Breast epithelium (tissue), 3 donors: Measurements from ENCODE around the gene PARD6A.

Experiments used
- POLR2A ChIP-seq: fragments of 450-650 bp; IDR thresholded peaks from one replicate; pipeline ENCODE4 v1.6.1; 2016; ENCODE audit warnings: antibody characterized with exemption, mild to moderate bottlenecking, moderate library complexity
- POLR2AphosphoS5 ChIP-seq, 3 donors: sonication (generic); formaldehyde crosslinking; IDR thresholded peaks; one replicate each; pipeline ENCODE4 v1.6.1; 2017; ENCODE audit warnings: antibody characterized with exemption in 3 of 3
- TF ChIP-seq, protein P1 (sequence below), 3 donors: fragments of 450-650 bp; IDR thresholded peaks; one replicate each; pipeline ENCODE4 v1.5.1; 2016 to 2017; ENCODE audit warnings: antibody characterized with exemption in 3 of 3, mild to moderate bottlenecking in 3 of 3, moderate library complexity in 3 of 3

DNA sequence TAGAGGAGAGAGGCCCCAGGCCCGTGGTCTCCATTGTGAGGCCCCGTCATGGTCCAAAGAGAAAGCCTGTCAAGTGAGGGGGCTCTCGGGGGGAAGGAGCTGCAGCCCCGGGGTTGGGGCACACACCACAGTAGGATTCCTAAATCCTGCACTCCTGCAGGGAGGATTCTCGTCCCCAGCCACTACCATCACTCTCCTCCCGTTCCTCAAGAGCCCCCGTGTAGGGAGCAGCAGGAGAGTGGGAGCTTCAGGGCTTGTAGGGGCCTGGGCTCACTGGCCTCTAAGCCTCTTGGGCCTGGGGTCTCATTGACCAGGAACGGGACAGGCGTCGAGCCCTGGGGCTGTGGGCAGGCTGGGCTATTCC lies 6.7 kb downstream of the PARD6A start:
- TF ChIP-seq, protein P1, sequence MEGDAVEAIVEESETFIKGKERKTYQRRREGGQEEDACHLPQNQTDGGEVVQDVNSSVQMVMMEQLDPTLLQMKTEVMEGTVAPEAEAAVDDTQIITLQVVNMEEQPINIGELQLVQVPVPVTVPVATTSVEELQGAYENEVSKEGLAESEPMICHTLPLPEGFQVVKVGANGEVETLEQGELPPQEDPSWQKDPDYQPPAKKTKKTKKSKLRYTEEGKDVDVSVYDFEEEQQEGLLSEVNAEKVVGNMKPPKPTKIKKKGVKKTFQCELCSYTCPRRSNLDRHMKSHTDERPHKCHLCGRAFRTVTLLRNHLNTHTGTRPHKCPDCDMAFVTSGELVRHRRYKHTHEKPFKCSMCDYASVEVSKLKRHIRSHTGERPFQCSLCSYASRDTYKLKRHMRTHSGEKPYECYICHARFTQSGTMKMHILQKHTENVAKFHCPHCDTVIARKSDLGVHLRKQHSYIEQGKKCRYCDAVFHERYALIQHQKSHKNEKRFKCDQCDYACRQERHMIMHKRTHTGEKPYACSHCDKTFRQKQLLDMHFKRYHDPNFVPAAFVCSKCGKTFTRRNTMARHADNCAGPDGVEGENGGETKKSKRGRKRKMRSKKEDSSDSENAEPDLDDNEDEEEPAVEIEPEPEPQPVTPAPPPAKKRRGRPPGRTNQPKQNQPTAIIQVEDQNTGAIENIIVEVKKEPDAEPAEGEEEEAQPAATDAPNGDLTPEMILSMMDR (IDR thresholded peaks at IDR 0.05): no peak
- TF ChIP-seq POLR2A: no peak
- TF ChIP-seq POLR2AphosphoS5 (IDR thresholded peaks at IDR 0.05): no peak
